GM12865 (cell line): Measurements from ENCODE around the gene ARFGEF3.

Source experiments
- DNase-seq: peaks from one replicate; pipeline ENCODE4 v3.0.0; 2010; ENCODE audit warnings: low read depth
- H3K4me3 ChIP-seq: 2 replicates; pipeline ENCODE4 v1.5.1; 2011; ENCODE audit warnings: mild to moderate bottlenecking, low read depth, low read length, control low read depth
- TF ChIP-seq, protein P1 (sequence below): IDR thresholded peaks from 2 replicates; pipeline ENCODE4 v1.5.1; 2011; ENCODE audit warnings: low read length, control low read depth, low read depth, inconsistent platforms; ENCODE audit not compliant: insufficient read depth; ENCODE audit errors: missing control alignments

Gene ARFGEF3

DNA sequence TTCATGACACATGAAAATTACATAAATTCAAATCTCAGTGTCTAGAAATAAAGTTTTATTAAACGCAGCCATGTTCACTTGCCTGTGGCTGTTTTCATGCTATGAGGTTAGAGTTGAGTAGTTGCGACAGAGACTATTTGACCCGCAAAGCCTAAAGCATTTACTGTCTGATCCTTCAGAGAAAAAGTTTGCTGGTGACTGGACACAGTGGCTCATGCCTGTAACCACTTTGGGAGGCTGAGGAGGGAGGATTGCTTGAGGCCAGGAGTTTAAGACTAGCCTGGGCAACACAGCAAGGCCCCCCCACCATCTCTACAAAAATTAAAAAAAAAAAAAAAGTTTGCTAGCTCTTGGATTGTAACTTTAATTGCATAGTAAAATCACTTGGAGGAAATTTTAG is 225.2 kb downstream of the ARFGEF3 start:
- TF ChIP-seq, protein P1, sequence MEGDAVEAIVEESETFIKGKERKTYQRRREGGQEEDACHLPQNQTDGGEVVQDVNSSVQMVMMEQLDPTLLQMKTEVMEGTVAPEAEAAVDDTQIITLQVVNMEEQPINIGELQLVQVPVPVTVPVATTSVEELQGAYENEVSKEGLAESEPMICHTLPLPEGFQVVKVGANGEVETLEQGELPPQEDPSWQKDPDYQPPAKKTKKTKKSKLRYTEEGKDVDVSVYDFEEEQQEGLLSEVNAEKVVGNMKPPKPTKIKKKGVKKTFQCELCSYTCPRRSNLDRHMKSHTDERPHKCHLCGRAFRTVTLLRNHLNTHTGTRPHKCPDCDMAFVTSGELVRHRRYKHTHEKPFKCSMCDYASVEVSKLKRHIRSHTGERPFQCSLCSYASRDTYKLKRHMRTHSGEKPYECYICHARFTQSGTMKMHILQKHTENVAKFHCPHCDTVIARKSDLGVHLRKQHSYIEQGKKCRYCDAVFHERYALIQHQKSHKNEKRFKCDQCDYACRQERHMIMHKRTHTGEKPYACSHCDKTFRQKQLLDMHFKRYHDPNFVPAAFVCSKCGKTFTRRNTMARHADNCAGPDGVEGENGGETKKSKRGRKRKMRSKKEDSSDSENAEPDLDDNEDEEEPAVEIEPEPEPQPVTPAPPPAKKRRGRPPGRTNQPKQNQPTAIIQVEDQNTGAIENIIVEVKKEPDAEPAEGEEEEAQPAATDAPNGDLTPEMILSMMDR, result no peak
- DNase-seq, result no peak
- no peak overlapping the region for H3K4me3 ChIP-seq

- TF ChIP-seq, protein P1, result no peak
- no peak overlapping the region for H3K4me3 ChIP-seq
- no peak for DNase-seq
Measured at GRCh38 chr6:138387577-138388368, 226.0 kb downstream of the ARFGEF3 start.

- no peak for DNase-seq
- TF ChIP-seq, protein P1, result no peak
- H3K4me3 ChIP-seq, result no peak overlapping the region
Measured at GRCh38 chr6:138389551-138389950, 227.8 kb downstream of the ARFGEF3 start.
